ENCODE results near the gene TP53TG5.
A peak's percentile ranks its signal among the peaks of the same experiment; 100 is the strongest.

The TP53TG5 gene

GRCh38 chr20:45378191-45378590 lies at the start of gene TP53TG5:
TSS of gene TP53TG5 (minus strand) at chr20:45378325. CDS start at chr20:45378236, 89 bp downstream.
- DNase-seq (ENCODE audit: low spot score), result no peak

GRCh38 chr20:45427236-45428149 lies 49.4 kb upstream of the TP53TG5 start:
- DNase-seq (ENCODE audit: low spot score), result no peak

DNA sequence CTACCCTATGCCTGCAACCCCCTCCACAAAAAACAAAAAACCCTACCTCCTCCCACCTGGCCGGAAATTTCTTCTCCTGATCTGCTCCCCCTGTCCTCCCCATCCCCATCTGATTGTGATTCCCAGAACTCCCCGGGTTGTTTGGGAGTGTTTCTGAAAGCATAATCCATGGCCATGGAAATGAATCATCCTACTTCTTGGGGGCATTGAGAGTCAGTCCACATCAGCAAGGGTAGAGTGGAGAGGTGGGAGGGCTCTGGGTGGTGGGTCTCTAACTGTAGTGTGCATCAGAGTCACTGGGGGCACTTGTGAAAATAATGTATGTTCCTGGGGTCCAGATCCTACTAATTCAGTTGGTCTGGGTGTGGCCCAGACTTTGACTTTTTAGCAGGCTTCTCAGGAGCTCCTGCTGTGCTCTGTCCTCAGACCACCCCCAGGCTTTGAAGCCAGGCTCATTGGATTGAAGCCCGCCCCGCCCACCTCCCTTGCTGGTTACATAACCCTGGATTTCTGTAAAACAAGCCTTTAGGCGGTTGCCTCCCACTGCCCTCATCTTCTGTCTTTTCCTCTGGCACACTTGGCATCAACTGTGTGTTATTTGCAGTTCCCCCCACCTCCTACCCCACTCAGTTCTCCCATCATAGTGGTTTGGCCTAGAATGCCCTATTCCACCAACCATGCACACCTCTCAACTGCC lies 48.3 kb upstream of the TP53TG5 start:
- no peak for DNase-seq (ENCODE audit: low spot score)

DNA sequence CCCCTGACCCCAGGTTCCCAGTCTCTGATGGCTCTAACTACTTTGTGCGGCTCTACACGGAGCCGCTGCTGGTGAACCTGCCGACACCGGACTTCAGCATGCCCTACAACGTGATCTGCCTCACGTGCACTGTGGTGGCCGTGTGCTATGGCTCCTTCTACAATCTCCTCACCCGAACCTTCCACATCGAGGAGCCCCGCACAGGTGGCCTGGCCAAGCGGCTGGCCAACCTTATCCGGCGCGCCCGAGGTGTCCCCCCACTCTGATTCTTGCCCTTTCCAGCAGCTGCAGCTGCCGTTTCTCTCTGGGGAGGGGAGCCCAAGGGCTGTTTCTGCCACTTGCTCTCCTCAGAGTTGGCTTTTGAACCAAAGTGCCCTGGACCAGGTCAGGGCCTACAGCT lies 47.4 kb upstream of the TP53TG5 start:
- no peak for DNase-seq (ENCODE audit: low spot score)

- no peak for DNase-seq (ENCODE audit: low spot score)
These were observed 45.6 kb upstream of the TP53TG5 start for GRCh38 chr20:45423700-45424099.

DNA sequence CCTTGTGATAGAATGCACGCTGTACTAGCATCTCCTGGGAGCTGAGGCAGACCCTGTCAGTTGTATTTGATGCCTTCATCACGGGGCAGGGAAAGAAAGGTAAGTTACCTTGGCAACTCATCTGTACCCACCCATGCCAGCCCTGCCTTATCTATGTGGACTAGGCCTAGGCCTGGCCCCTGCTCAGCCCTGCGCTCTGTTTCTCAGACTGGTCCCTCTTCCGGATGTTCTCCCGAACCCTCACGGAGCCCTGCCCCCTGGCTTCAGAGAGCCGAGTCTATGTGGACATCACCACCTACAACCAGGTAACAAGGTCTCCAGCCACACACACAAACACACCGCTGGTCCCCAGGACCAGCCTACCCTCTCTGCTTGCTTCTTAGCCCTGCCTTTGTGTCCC lies 42.0 kb upstream of the TP53TG5 start:
- DNase-seq (ENCODE audit: low spot score), result no peak

DNA sequence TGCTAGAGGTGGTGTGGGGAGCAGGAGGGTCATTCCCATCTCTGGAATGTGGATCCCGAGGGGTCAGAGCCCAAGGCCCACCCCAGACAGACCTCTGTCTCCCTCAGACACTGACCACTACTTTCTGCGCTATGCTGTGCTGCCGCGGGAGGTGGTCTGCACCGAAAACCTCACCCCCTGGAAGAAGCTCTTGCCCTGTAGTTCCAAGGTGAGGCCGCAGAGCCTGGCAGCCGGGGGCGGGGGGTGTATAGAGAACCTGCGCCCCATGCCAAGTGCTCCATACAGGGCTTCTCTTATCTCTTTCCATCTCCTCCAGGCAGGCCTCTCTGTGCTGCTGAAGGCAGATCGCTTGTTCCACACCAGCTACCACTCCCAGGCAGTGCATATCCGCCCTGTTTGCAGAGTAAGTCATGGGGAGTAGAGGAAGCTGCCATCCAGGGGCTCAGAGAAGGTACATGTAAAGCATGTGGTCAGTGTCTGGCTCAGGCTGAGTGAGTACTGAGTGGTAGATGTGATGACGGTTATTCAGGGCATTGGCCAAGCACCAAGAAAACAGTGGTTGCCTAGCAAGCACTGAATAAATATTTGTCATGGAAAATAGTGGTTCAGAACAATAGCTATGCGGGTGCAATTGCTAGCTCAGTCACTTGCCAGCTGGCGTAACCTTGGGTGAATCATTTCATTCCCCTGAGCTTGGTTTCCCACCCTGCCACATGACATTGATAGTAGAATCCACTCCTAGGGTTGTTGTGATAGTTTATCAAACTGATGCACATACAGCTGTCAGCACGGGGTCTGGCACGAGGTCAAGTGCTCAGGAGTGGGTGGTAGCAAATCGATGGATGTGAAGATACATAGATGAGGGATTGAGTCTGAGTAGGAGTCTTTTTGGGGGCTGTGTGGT lies 41.3 kb upstream of the TP53TG5 start:
- DNase-seq (ENCODE audit: low spot score), result peak; percentile 26

- DNase-seq (ENCODE audit: low spot score), result no peak
These were observed 38.8 kb upstream of the TP53TG5 start for GRCh38 chr20:45416917-45417316.

GRCh38 chr20:45415822-45416637 lies 37.9 kb upstream of the TP53TG5 start, which contains the start of gene PIGT:
TSS of gene PIGT (plus strand) at chr20:45416141. CDS start at chr20:45416157, 16 bp downstream.
- peak; percentile 75 for DNase-seq (ENCODE audit: low spot score)

DNA sequence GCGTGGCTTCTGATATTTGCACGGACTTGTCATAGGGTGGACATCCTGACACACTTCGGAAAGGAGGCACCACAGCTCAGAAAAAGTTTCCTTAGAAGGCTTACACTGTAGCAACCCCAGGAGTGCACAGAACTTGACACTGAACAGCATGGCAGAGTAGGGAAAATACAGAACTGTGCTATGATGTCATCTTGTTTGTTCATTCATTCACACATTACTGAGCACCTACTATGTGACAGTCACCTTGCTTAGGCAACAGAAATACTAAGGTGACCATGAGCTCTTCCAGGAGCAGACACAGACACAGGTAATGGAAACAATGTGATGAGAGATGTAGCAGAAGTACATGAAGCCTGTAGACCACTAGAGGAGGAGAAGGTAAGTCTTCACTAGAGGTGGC lies 35.4 kb upstream of the TP53TG5 start:
- no peak for DNase-seq (ENCODE audit: low spot score)

- DNase-seq (ENCODE audit: low spot score), result no peak
These were observed 34.5 kb upstream of the TP53TG5 start for GRCh38 chr20:45412653-45413052.

GRCh38 chr20:45410887-45411286 lies 32.8 kb upstream of the TP53TG5 start:
- no peak for DNase-seq (ENCODE audit: low spot score)

- no peak for DNase-seq (ENCODE audit: low spot score)
These were observed 31.6 kb upstream of the TP53TG5 start for GRCh38 chr20:45409521-45410272.

GRCh38 chr20:45408646-45409213 lies 30.6 kb upstream of the TP53TG5 start:
- DNase-seq (ENCODE audit: low spot score), result no peak

DNA sequence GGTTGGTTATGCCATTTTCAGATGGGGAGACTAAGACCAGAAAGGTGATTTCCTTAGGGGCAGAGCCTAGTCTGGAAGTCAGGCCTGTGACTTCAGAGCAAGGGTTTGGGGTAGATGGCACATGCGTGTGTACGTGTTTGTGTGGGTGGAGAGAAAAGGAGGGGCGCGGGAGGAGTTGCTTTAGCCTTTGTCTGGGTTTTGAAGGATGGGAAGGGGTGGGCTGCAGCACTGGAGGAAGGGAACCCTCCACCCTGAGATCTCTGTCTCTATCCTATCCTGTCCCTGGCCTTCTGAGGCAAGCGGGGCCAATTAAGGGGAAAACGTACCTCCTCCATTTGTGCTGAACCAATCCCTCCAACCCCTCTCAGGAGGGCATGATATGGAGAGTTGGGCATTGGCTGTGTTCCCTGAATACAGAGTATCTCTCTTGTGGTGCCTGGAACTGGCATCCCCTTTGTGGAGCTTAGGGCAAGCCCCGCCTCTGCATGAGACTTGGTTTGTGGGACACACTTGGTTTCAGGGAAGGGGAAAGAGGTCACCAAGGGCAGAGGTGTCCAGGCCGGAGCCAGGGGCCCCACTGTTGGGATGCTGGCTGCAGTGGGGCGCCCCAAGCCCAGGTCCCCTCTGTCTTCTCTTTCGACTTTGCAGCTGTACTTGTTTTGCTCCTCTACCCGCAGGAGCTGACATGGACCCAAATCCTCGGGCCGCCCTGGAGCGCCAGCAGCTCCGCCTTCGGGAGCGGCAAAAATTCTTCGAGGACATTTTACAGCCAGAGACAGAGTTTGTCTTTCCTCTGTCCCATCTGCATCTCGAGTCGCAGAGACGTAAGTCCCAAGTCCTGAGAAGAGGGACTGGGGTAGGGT lies 29.9 kb upstream of the TP53TG5 start, which contains the start of gene DBNDD2:
TSS of gene DBNDD2 (plus strand) at position 507 of the 863 bp plus-strand sequence. CDS start at position 686, 179 bp downstream.
- no peak for DNase-seq (ENCODE audit: low spot score)

DNA sequence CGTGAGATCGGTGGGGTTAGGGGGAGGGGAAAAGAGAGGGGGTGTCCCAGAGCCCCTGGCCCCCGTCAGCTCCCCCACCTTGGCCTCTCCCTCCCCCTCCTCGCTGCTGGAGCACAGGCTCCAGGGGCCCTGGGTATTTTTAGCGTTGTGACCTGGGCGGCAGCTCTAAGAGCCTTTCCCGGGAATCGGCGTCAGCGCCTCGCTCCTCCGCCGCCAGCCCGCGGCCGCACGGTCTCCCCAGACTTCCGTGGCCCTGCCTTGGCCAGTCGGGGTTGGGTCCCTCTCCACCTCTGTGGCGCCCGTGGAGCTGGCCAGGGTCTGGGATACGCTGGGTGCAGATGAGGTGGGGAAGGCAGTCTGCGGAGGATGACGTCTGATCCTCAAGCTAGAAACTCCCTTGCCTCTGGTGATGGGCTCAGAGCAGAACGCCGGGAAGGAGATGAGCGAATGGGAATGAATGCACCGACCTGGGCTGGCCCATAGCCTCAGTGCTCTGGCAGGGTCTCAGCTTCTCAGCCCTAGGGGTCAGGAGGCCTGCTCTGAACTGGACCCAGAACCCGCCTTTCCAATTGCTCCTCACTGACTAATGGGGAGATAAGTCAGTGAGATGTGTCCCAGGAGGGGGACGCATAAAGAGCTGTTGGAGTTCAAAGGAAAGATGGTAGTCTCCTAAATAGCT lies 29.1 kb upstream of the TP53TG5 start:
- no peak for DNase-seq (ENCODE audit: low spot score)

DNA sequence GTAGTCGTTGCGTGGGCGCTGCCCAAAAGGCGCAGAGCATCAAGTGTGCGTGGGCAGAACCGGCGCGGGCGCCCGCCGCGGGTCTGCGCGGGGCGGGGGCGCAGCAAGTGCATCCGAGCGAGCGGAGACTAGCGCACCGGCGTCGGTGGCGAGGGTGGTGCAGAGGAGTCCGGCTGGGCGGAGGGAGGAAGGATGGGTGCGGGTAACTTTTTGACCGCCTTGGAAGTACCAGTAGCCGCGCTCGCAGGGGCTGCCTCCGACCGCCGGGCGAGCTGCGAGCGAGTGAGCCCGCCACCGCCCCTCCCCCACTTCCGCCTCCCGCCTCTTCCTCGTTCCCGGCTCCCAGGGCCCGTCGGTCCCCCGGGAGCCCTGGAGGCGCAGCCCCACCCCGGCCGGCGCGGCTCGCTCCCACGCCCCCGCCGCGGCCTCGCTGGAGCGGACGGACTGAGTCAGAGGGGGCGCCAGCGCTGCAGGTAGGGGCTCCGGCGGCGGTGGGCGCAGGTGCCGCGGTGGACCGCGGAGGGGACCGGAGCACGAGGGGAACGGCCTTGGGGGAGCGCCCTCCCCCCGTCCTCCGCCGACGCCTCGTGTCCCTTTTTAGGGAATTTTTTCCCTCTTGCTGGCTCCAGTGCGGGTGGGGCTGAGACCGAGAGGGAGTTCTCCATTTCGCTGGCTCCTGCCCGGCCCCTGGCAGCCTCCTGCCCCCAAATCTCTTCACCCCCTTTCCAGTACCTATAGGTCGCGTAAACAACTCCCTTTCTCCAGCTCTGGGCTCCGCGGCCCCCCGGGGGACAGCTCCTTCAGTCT lies 28.3 kb upstream of the TP53TG5 start:
- DNase-seq (ENCODE audit: low spot score), result no peak
